HepG2 (cell line): Measurements from ENCODE around the gene B4GALT5. TPM values are rescaled to one million over a fixed set of nuclear protein-coding genes. Genes with fewer than 3 reads are reported as not detected.

Experiments used
- BCL6 ChIP-seq: IDR thresholded peaks from 2 replicates; pipeline ENCODE4 v1.6.1; 2016; ENCODE audit warnings: missing genetic modification reagents, missing compliant biosample characterization
- CREM ChIP-seq, 2 experiments: sonication (generic) in 1 of 2; formaldehyde crosslinking in 1 of 2; IDR thresholded peaks; 2 replicates each; pipeline versions ENCODE4 v1.4.0 to v1.6.1; 2016 to 2020; ENCODE audit warnings: antibody characterized with exemption in 1 of 2, mild to moderate bottlenecking in 1 of 2, missing genetic modification reagents in 1 of 2
- FOXM1 ChIP-seq: sonication (generic); formaldehyde crosslinking; IDR thresholded peaks from 2 replicates; pipeline ENCODE4 v1.5.0; 2020; ENCODE audit warnings: missing genetic modification reagents
- GLI4 ChIP-seq: sonication (generic); formaldehyde crosslinking; IDR thresholded peaks from 2 replicates; pipeline ENCODE4 v1.5.1; 2020; ENCODE audit warnings: missing genetic modification reagents, mild to moderate bottlenecking, moderate library complexity, borderline replicate concordance
- HNF4G ChIP-seq, 2 experiments: sonication (generic) in 1 of 2; formaldehyde crosslinking in 1 of 2; IDR thresholded peaks; 2 replicates each; pipeline versions ENCODE4 v1.4.0 to v1.6.1; 2011 to 2020; ENCODE audit warnings: borderline replicate concordance in 2 of 2, low read depth in 2 of 2, mild to moderate bottlenecking in 2 of 2, low read length in 1 of 2, missing genetic modification reagents in 1 of 2, moderate library complexity in 1 of 2
- HOXA5 ChIP-seq: sonication (generic); formaldehyde crosslinking; IDR thresholded peaks from 2 replicates; pipeline ENCODE4 v1.4.0; 2020; ENCODE audit warnings: missing genetic modification reagents
- KAT8 ChIP-seq: IDR thresholded peaks from 2 replicates; pipeline ENCODE4 v1.6.1; 2016; ENCODE audit warnings: missing genetic modification reagents, missing compliant biosample characterization
- KDM2A ChIP-seq: sonication (generic); formaldehyde crosslinking; IDR thresholded peaks from 2 replicates; pipeline ENCODE4 v1.4.0; 2020; ENCODE audit warnings: low read depth, missing genetic modification reagents, borderline replicate concordance
- MZF1 ChIP-seq: sonication (generic); formaldehyde crosslinking; IDR thresholded peaks from 2 replicates; pipeline ENCODE4 v1.8.1; 2023; ENCODE audit warnings: mild to moderate bottlenecking, missing genetic modification reagents, borderline replicate concordance
- NFATC3 ChIP-seq: sonication (generic); formaldehyde crosslinking; IDR thresholded peaks from 2 replicates; pipeline ENCODE4 v1.5.1; 2020; ENCODE audit warnings: mild to moderate bottlenecking, missing genetic modification reagents
- REXO4 ChIP-seq: sonication (generic); formaldehyde crosslinking; IDR thresholded peaks from 2 replicates; pipeline ENCODE4 v1.8.0; 2022; ENCODE audit warnings: missing genetic modification reagents, mild to moderate bottlenecking, borderline replicate concordance
- SALL2 ChIP-seq: sonication (generic); formaldehyde crosslinking; IDR thresholded peaks from 2 replicates; pipeline ENCODE4 v1.8.1; 2023; ENCODE audit warnings: mild to moderate bottlenecking, missing genetic modification reagents, inconsistent platforms
- TBX3 ChIP-seq: fragments of 450-650 bp; IDR thresholded peaks from 2 replicates; pipeline ENCODE4 v1.6.1; 2017; ENCODE audit warnings: antibody characterized with exemption, mild to moderate bottlenecking, inconsistent platforms, borderline replicate concordance
- ZFP36 ChIP-seq: fragments of 150-350 bp; IDR thresholded peaks from 2 replicates; pipeline ENCODE4 v1.6.1; 2018; ENCODE audit warnings: borderline replicate concordance, low read length, low read depth; ENCODE audit not compliant: partially characterized antibody
- ZSCAN9 ChIP-seq: IDR thresholded peaks from 2 replicates; pipeline ENCODE4 v1.6.1; 2016; ENCODE audit warnings: borderline replicate concordance
- polyA plus RNA-seq, 8 experiments: library from polyadenylated mRNA; depleted of rRNA in 3 of 8; stranded (reverse) in 7 of 8; unstranded in 1 of 8; fragments of >200 nt; fragmentation: Illumina TruSeq in 4 of 8; extraction: Trizol in 4 of 8; gene quantifications; 2 replicates each; pipeline versions ENCODE4 v1.2.1 to v1.2.3, GENCODE V29; 2011 to 2016; ENCODE audit warnings: low read depth in 4 of 8, missing spikeins in 1 of 8, mixed read lengths in 1 of 8; ENCODE audit not compliant: insufficient read depth in 1 of 8
- total RNA-seq, 5 experiments: library from RNA; depleted of rRNA; stranded (reverse); fragments of >200 nt; fragmentation: Illumina TruSeq; extraction: Trizol; gene quantifications; 2 replicates each; pipeline ENCODE4 v1.2.3, GENCODE V29; 2016; ENCODE audit warnings: low read depth in 1 of 5
- TF ChIP-seq, protein P1 (sequence below): sonication (generic); formaldehyde crosslinking; IDR thresholded peaks from 2 replicates; pipeline ENCODE4 v1.8.0; 2022; ENCODE audit warnings: missing genetic modification reagents, low read depth, mild to moderate bottlenecking, borderline replicate concordance
- TF ChIP-seq, protein P2 (sequence below): sonication (generic); formaldehyde crosslinking; IDR thresholded peaks from 2 replicates; pipeline ENCODE4 v1.8.0; 2022; ENCODE audit warnings: missing genetic modification reagents, mild to moderate bottlenecking, borderline replicate concordance
- TF ChIP-seq, protein P3 (sequence below): sonication (generic); formaldehyde crosslinking; IDR thresholded peaks from 2 replicates; pipeline ENCODE4 v1.8.1; 2023; ENCODE audit warnings: mild to moderate bottlenecking, missing genetic modification reagents
- TF ChIP-seq, protein P4 (sequence below): sonication (generic); formaldehyde crosslinking; IDR thresholded peaks from 2 replicates; pipeline ENCODE4 v1.5.0; 2020; ENCODE audit warnings: missing genetic modification reagents, mild to moderate bottlenecking, borderline replicate concordance
- TF ChIP-seq, protein P5 (sequence below): sonication (generic); formaldehyde crosslinking; IDR thresholded peaks from 2 replicates; pipeline ENCODE4 v1.4.0; 2020; ENCODE audit warnings: mild to moderate bottlenecking, missing genetic modification reagents, borderline replicate concordance

Gene B4GALT5
- total and polyA plus RNA-seq, 2 of the 13 experiments (the other 11 are each of a cell fraction or from before 2014, with no cell fraction given) = 27.3 to 30.9 TPM

DNA sequence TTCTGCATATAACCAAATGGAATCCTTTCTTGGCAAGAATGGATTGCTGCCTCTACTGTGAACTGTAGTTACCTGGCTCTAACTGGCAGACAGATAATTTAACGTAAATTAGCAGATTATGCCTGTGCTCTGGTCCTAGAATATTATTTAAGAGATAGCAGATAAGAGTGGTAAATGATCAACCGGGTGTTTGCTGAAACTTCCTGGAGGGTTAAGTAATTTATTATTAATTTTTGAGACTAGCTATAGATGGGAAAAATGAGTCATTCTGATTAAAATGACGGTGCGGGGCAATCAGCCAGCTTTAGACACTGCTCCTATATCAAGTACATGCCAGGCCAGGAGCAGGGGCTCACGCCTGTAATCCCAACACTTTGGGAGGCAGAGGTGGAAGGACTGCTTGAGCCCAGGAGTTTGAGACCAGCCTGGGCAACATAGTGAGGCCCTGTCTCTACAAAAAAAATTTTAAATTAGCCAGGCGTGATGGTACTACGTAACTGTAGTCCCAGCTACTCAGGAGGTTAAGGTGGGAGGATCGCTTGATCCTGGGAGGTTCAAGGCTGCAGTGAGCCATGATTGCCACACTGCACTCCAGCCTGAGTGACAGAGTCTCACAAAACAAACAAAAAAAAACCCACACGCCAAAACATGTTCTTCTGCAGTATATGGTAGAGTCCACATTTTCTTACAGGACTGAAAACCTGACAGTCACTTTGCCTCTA, 22.6 kb downstream of the B4GALT5 start (continued):
- peak; percentile 73 for TF ChIP-seq KAT8 (CRISPR knock-in tag)
- TF ChIP-seq NFATC3 (CRISPR knock-in tag) = no peak
- TF ChIP-seq, protein P1, sequence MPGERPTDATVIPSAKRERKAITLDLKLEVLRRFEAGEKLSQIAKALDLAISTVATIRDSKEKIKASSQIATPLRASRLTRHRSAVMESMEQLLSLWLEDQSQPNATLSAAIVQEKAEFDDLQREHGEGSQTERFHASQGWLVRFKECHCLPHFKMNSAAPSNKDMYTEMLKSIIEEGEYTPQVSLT (CRISPR knock-in tag) = peak; percentile 88; the same call in 1 of the 2 replicates
- peak; percentile 81; the same call in 1 of the 2 replicates for TF ChIP-seq KDM2A (CRISPR knock-in tag)
- peak; percentile 79 for TF ChIP-seq BCL6 (CRISPR knock-in tag)
- TF ChIP-seq REXO4 (CRISPR knock-in tag) = no peak
- no peak for TF ChIP-seq MZF1 (CRISPR knock-in tag)
- 0 out of 2 replicates have a peak, but pooled peaks have one; percentile 57 for TF ChIP-seq ZSCAN9
- TF ChIP-seq ZFP36 = no peak
- TF ChIP-seq TBX3 = peak; percentile 47; the same call in 1 of the 2 replicates
- no peak for TF ChIP-seq FOXM1 (CRISPR knock-in tag)
- TF ChIP-seq CREM (IDR thresholded peaks at IDR 0.05) = peak; percentile 79
- no peak for TF ChIP-seq CREM (CRISPR knock-in tag; IDR thresholded peaks at IDR 0.05)
- TF ChIP-seq HNF4G (IDR thresholded peaks at IDR 0.05; ENCODE audit: borderline replicate concordance, low read depth, low read length) = peak; percentile 46; the same call in 1 of the 2 replicates
- no peak for TF ChIP-seq HNF4G (CRISPR knock-in tag; IDR thresholded peaks at IDR 0.05; ENCODE audit: borderline replicate concordance, low read depth)
- TF ChIP-seq, protein P2, sequence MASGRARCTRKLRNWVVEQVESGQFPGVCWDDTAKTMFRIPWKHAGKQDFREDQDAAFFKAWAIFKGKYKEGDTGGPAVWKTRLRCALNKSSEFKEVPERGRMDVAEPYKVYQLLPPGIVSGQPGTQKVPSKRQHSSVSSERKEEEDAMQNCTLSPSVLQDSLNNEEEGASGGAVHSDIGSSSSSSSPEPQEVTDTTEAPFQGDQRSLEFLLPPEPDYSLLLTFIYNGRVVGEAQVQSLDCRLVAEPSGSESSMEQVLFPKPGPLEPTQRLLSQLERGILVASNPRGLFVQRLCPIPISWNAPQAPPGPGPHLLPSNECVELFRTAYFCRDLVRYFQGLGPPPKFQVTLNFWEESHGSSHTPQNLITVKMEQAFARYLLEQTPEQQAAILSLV (CRISPR knock-in tag) = peak; percentile 54; the same call in 1 of the 2 replicates
- TF ChIP-seq SALL2 (CRISPR knock-in tag) = peak; percentile 76; the same call in 1 of the 2 replicates
- TF ChIP-seq GLI4 = peak; percentile 38; the same call in 1 of the 2 replicates
- peak; percentile 89 for TF ChIP-seq HOXA5
- TF ChIP-seq, protein P3, sequence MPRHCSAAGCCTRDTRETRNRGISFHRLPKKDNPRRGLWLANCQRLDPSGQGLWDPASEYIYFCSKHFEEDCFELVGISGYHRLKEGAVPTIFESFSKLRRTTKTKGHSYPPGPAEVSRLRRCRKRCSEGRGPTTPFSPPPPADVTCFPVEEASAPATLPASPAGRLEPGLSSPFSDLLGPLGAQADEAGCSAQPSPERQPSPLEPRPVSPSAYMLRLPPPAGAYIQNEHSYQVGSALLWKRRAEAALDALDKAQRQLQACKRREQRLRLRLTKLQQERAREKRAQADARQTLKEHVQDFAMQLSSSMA (CRISPR knock-in tag) = no peak
- TF ChIP-seq, protein P4, sequence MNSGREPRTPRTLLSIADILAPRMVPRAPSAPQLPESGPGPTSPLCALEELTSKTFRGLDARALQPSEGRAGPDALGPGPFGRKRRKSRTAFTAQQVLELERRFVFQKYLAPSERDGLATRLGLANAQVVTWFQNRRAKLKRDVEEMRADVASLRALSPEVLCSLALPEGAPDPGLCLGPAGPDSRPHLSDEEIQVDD (CRISPR knock-in tag) = no peak
- TF ChIP-seq, protein P5, sequence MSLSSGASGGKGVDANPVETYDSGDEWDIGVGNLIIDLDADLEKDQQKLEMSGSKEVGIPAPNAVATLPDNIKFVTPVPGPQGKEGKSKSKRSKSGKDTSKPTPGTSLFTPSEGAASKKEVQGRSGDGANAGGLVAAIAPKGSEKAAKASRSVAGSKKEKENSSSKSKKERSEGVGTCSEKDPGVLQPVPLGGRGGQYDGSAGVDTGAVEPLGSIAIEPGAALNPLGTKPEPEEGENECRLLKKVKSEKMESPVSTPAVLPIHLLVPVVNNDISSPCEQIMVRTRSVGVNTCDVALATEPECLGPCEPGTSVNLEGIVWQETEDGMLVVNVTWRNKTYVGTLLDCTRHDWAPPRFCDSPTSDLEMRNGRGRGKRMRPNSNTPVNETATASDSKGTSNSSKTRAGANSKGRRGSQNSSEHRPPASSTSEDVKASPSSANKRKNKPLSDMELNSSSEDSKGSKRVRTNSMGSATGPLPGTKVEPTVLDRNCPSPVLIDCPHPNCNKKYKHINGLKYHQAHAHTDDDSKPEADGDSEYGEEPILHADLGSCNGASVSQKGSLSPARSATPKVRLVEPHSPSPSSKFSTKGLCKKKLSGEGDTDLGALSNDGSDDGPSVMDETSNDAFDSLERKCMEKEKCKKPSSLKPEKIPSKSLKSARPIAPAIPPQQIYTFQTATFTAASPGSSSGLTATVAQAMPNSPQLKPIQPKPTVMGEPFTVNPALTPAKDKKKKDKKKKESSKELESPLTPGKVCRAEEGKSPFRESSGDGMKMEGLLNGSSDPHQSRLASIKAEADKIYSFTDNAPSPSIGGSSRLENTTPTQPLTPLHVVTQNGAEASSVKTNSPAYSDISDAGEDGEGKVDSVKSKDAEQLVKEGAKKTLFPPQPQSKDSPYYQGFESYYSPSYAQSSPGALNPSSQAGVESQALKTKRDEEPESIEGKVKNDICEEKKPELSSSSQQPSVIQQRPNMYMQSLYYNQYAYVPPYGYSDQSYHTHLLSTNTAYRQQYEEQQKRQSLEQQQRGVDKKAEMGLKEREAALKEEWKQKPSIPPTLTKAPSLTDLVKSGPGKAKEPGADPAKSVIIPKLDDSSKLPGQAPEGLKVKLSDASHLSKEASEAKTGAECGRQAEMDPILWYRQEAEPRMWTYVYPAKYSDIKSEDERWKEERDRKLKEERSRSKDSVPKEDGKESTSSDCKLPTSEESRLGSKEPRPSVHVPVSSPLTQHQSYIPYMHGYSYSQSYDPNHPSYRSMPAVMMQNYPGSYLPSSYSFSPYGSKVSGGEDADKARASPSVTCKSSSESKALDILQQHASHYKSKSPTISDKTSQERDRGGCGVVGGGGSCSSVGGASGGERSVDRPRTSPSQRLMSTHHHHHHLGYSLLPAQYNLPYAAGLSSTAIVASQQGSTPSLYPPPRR = peak; percentile 62; the same call in 1 of the 2 replicates
